Suprapubic skin (tissue), 4 donors: ENCODE results near the gene CDKN2A. TPM values are rescaled to one million over a fixed set of nuclear protein-coding genes. Genes with fewer than 3 reads are reported as not detected.

Source experiments
- DNase-seq, 2 donors: peaks; one replicate each; pipeline ENCODE4 v3.0.0-alpha.2; 2019; ENCODE audit warnings: low spot score in 2 of 2
- H3K27ac ChIP-seq: fragments of 200-600 bp; sonication (generic); one replicate; pipeline ENCODE4 v1.5.1; 2019
- H3K27me3 ChIP-seq: fragments of 200-600 bp; sonication (generic); one replicate; pipeline ENCODE4 v1.5.1; 2019
- H3K36me3 ChIP-seq: fragments of 200-600 bp; sonication (generic); one replicate; pipeline ENCODE4 v1.5.1; 2019
- H3K4me1 ChIP-seq: fragments of 200-600 bp; sonication (generic); one replicate; pipeline ENCODE4 v1.5.1; 2019
- H3K4me3 ChIP-seq: fragments of 200-600 bp; sonication (generic); one replicate; pipeline ENCODE4 v1.5.1; 2019; ENCODE audit warnings: mild to moderate bottlenecking
- H3K9me3 ChIP-seq: fragments of 200-600 bp; sonication (generic); one replicate; pipeline ENCODE4 v1.5.1; 2019
- CTCF ChIP-seq, 2 donors: fragments of 200-600 bp in 1 of 2; fragments of 450-650 bp in 1 of 2; sonication (generic) in 1 of 2; IDR thresholded peaks; one replicate each; pipeline ENCODE4 v1.5.1; 2016 to 2019; ENCODE audit warnings: antibody characterized with exemption in 2 of 2, mild to moderate bottlenecking in 1 of 2, moderate library complexity in 1 of 2
- EP300 ChIP-seq: sonication (generic); formaldehyde crosslinking; IDR thresholded peaks from one replicate; pipeline ENCODE4 v1.6.1; 2017; ENCODE audit warnings: antibody characterized with exemption
- POLR2A ChIP-seq, 2 donors: fragments of 450-650 bp; IDR thresholded peaks; one replicate each; pipeline ENCODE4 v1.6.1; 2017; ENCODE audit warnings: antibody characterized with exemption in 2 of 2, mild to moderate bottlenecking in 2 of 2, moderate library complexity in 2 of 2
- POLR2AphosphoS5 ChIP-seq, 3 donors: sonication (generic); formaldehyde crosslinking; IDR thresholded peaks; one replicate each; pipeline ENCODE4 v1.6.1; 2017; ENCODE audit warnings: antibody characterized with exemption in 3 of 3
- WGBS: methylation state at CpG from one replicate; pipeline ENCODE4 v1.1.5; 2018; 5-methylcytosine and 5-hydroxymethylcytosine counted together
- total RNA-seq, 4 donors: library from RNA; depleted of rRNA; stranded (reverse); fragments of >200 nt; gene quantifications; one replicate each; pipeline ENCODE4 v1.1.0, GENCODE V29; 2016

CDKN2A gene
- total RNA-seq, 4 donors from 2014 or later = 2.0 to 3.4 TPM; not detected in 2

GRCh38 chr9:22031655-22032411 is 37.6 kb upstream of the CDKN2A start:
- Histone ChIP-seq H3K27ac (no peak overlapping the region), H3K27me3 (no peaks in the 10 kb centered on the region), H3K4me3 (no peak overlapping the region), H3K36me3 (no peaks in the 10 kb centered on the region), H3K9me3 (no peaks in the 10 kb centered on the region), H3K4me1 (peaks cover 32% of the 10 kb centered on the region)
- no peak for TF ChIP-seq EP300
- TF ChIP-seq CTCF (IDR thresholded peaks at IDR 0.05) = no peak
- no peak for TF ChIP-seq POLR2AphosphoS5 (IDR thresholded peaks at IDR 0.05)
- no peak for TF ChIP-seq POLR2A (IDR thresholded peaks at IDR 0.05)
- DNase-seq = no peak
- WGBS = 79% methylated on average over 4 of the region's 4 CpGs

- Histone ChIP-seq H3K4me1 (peaks cover 21% of the 10 kb centered on the region), H3K27me3 (no peaks in the 10 kb centered on the region), H3K4me3 (no peak overlapping the region), H3K27ac (peak overlapping the region; percentile 15), H3K36me3 (no peaks in the 10 kb centered on the region), H3K9me3 (no peaks in the 10 kb centered on the region)
- WGBS = 46% methylated on average over 1 of the region's 1 CpG
- no peak for DNase-seq
- TF ChIP-seq CTCF (IDR thresholded peaks at IDR 0.05) = no peak
- no peak for TF ChIP-seq EP300
- TF ChIP-seq POLR2A (IDR thresholded peaks at IDR 0.05) = no peak
- TF ChIP-seq POLR2AphosphoS5 (IDR thresholded peaks at IDR 0.05) = no peak
These were observed 36.0 kb upstream of the CDKN2A start for GRCh38 chr9:22030101-22030598.

- Histone ChIP-seq H3K27ac (no peak overlapping the region), H3K27me3 (no peaks in the 10 kb centered on the region), H3K9me3 (no peaks in the 10 kb centered on the region), H3K36me3 (no peaks in the 10 kb centered on the region), H3K4me1 (peaks cover 16% of the 10 kb centered on the region), H3K4me3 (no peak overlapping the region)
- no peak for DNase-seq
- WGBS = 78% methylated on average over 4 of the region's 4 CpGs
- TF ChIP-seq POLR2AphosphoS5 (IDR thresholded peaks at IDR 0.05) (no peak), POLR2A (IDR thresholded peaks at IDR 0.05) (no peak), EP300 (no peak), CTCF (IDR thresholded peaks at IDR 0.05) (no peak)
These were observed 35.0 kb upstream of the CDKN2A start for GRCh38 chr9:22029231-22029630.

GRCh38 chr9:22028394-22028793 is 34.2 kb upstream of the CDKN2A start:
- H3K9me3 ChIP-seq = no peaks in the 10 kb centered on the region
- DNase-seq = no peak

More at GRCh38 chr9:22028394-22028793, 34.2 kb upstream of the CDKN2A start:
- H3K27me3 ChIP-seq = no peaks in the 10 kb centered on the region
- no peaks in the 10 kb centered on the region for H3K36me3 ChIP-seq
- no peak overlapping the region for H3K27ac ChIP-seq
- H3K4me1 ChIP-seq = peaks cover 14% of the 10 kb centered on the region
- no peak overlapping the region for H3K4me3 ChIP-seq
- TF ChIP-seq POLR2AphosphoS5 (IDR thresholded peaks at IDR 0.05) (no peak), POLR2A (IDR thresholded peaks at IDR 0.05) (no peak), CTCF (IDR thresholded peaks at IDR 0.05) (no peak), EP300 (no peak)
